Retina (tissue), 1 donor: ENCODE results near the gene IPCEF1.

ENCODE experiments used
- DNase-seq: peaks from one replicate; pipeline ENCODE4 v3.0.0-alpha.2; 2016

IPCEF1 gene

GRCh38 chr6:154356690-154357089, at the start of gene IPCEF1:
Gene IPCEF1, minus strand, starts transcription at chr6:154356803. Its CDS starts 90,856 bp downstream, at chr6:154265947.
- no peak for DNase-seq

- DNase-seq: no peak
Measured at GRCh38 chr6:154406301-154406700, 49.7 kb upstream of the IPCEF1 start.

DNA sequence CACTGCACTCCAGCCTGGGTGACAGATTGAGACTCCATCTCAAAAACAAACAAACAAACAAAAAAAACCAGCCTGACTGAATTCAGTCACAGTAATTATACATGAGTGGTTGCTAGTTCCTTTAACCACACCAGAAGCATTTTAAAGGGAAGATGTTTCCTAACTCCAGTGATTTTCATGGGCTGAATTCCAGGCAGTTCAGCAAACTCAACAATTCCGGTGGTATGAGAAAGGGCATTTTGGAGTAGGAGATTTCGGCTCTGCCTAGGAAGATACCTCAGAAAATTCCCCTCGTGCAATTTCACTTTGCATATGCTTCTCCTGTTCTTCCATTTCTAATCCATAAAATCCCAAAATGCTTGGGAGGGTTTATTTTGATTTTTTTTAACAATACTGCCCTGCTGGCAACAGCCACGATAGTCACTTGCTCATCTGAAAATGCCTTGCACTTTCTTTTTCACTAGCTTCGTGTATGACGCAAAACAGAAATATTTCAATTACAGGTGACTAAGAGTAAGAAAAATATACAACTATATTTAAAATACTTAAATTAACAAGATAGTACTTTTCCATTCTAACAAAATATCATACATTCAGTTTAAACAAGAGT, 48.3 kb upstream of the IPCEF1 start:
- no peak for DNase-seq

DNA sequence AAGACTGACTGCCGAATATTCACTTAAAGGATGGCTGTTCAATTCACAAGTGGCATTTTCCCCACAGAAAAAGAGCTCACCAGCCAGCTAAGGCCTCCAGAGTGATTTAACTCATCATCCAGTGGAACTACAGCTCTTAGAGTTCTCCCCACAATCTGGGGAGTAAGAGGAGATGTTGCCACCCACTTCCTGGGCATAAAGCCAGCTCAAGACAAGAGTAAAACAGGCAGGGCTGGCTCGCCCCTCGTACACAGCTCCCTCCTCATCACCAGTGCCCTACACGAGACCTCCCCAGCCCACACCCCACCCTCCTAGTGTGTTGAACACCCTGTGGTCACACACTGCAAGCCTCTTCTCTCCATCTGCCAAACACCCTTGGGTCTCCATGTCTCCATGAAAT, 47.2 kb upstream of the IPCEF1 start:
- no peak for DNase-seq

DNA sequence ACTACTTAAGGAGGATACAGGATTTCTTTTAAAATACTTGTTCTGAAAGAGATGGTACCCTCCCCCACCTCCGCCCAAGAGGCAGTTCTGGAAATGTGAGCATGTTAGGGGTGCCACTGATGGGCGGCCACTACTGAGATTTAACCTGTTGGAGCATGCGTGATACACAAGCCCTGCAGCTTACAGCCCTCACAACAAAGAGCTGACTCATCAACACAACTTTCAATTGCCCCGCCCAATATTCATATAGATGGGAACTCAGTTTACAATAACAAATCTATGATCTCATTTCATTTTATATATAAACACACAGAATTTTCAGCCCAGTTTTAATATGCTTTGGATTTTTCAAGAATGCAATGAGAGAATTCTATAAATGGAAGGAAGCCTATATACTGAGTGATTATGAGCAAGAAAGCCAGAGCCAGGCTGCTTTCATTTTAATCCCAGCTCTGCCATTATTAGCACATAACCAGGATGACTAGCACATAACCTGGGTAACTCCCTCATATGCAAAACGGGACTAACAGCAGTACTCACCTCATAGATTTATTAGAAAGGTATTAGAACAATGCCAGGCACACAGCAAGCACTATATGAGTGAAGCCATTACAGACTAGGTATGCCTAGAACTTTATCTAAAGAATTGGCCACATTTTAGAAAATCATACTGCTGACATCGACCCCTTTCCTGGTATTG, 45.6 kb upstream of the IPCEF1 start:
- no peak for DNase-seq

- DNase-seq: no peak
Measured at GRCh38 chr6:154399097-154399496, 42.5 kb upstream of the IPCEF1 start.

- no peak for DNase-seq
Measured at GRCh38 chr6:154397491-154398195, 41.0 kb upstream of the IPCEF1 start.

DNA sequence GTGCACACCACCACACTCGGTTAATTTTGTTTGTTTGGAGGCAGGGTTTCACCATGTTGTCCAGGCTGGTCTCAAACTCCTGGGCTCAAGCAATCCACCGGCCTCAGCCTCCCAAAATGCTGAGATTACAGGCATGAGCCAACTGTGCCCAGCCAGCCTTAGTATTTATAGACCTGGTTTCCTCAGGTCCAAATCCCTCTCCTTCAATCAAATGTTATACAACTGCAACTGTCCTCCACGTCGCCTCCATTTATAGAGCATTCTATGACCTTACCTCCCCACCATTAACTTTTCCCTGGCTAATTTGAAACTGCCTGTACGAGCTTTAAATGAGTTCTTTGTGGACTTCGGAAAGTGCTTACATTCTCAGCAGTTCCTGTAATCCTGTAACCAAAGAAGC, 39.3 kb upstream of the IPCEF1 start:
- DNase-seq: no peak

- no peak for DNase-seq
Measured at GRCh38 chr6:154395316-154395715, 38.7 kb upstream of the IPCEF1 start.

GRCh38 chr6:154394571-154394970, 38.0 kb upstream of the IPCEF1 start:
- DNase-seq: no peak

- no peak for DNase-seq
Measured at GRCh38 chr6:154390034-154390433, 33.4 kb upstream of the IPCEF1 start.

DNA sequence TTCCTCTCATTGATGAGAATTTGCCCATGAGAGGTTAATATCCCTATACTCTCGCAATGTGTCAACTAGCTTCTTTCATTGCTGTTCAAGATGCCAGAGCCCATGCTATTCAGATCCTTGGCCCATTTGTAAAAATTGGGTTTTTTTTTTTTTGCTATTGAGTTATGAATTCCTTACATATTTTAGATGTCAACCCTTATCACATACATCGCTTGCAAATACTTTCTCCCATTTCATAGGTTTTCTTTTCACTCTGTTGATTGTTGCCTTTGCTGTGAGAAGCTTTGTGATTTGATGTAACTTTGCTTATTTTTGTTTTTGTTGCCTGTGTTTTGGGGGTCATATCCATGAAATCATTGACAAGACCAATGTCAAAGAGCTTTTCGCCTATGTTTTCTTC, 32.2 kb upstream of the IPCEF1 start:
- DNase-seq: no peak

- DNase-seq: no peak
Measured at GRCh38 chr6:154386848-154387717, 30.5 kb upstream of the IPCEF1 start.

DNA sequence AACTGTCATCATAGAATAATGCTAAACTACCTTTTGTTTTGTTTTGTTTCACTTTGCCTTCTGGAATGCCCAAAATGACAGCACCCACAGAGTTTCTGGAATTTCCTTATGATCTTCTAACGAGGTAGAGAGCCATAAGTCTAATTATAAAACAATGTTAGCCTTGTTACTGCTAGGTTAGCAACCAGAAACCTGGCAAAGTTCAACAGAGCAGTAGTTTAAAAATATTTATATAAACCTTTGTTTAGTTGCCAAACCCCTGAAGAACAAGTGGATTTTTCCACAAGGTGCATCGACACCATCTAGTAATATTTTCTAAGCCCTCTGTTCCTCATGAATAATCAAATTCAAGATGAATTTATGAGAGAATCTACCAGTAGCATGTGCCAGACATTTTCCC, 27.6 kb upstream of the IPCEF1 start:
- DNase-seq: no peak

GRCh38 chr6:154383273-154383672, 26.7 kb upstream of the IPCEF1 start:
- no peak for DNase-seq

DNA sequence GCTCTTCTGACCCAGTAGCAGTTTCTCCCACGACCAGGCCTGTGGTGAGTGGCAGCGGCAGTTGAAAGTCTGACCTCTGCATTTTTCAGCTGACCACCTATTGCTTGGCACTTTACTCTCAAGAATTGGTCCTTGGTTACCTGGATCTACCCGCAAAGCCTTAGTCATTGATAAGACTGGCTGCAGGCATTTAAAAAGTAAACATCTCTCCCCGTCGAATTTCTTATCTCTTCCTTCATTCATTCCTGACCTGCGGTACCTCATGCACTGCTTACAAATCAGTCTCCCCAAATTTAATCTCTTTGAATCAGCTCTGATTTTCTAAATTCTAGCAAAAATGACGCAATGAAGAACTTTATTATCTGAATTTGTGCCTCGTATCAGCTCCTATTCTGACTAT, 26.1 kb upstream of the IPCEF1 start:
- no peak for DNase-seq

- DNase-seq: no peak
Measured at GRCh38 chr6:154381548-154381947, 24.9 kb upstream of the IPCEF1 start.

DNA sequence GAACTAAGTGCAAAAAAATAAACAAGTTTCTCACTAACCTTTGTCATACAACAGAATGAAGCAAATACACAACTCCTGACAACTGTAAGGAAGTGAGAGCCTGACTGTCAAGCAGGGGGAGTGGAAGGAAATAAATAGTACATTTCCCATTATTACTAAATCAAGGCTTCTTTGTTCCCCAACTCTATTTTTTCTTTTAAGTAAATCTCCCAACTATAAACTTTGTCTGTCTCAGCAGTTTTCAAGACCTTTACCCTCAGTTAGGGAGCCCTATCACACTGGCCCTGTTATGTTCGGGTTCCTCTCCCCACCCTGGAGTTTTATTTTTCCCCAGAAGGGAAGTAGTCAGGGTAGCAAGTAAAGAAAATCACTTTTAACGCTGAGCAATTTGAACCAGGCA, 24.1 kb upstream of the IPCEF1 start:
- no peak for DNase-seq

DNA sequence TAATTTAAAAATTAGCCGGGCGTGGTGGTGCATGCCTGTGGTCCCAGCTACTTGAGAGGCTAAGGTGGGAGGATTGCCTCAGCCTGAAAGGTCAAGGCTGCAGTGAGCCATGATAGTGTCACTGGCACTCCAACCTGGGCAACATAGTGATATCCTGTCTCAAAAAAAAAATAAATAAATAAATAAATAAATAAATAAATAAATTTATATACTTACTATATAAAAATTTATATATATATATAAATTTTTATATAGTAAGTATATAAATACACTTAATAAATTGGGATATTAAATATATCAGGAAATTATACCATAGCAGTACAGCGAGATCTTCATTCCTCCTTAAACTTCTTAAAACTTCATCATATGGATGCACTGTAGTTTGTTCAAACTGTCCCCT, 23.0 kb upstream of the IPCEF1 start:
- no peak for DNase-seq

DNA sequence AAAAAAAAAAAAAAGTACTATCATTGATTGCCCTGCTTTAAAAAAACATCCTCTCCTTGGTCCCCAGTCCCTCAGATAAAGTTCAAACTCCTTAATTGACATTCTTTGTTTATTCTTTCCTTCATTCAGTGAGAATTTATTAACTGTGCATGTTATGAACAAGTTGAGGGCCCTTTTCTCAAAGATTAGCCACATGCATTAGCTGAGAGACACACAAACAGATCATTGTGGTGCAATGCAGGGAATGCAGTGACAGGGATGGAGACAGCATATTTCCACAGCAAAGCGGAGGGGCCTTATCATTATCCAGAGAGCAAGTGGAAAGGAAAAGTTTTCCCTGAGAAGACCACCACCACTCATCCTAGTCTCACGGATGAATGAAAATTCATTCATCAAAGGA, 21.9 kb upstream of the IPCEF1 start:
- DNase-seq: no peak

DNA sequence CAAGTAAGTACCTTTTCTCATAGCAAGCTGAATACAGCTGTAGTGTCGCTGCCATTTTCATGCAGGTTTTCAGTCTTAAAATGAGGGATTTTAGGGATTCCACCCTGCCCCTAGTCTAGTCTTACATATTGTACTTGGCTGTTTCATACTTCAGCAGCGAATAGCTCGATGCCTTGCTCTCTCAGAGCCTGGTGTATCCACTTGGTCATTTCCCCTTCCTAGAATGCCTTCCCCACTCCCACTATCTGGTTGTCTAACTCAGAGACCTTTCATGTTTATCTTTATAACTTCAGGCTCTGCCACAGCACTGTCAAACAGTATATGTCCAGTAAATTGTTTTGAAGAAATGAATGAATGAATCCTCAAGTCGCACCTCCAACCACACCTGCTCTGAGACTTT, 21.1 kb upstream of the IPCEF1 start:
- DNase-seq: no peak

DNA sequence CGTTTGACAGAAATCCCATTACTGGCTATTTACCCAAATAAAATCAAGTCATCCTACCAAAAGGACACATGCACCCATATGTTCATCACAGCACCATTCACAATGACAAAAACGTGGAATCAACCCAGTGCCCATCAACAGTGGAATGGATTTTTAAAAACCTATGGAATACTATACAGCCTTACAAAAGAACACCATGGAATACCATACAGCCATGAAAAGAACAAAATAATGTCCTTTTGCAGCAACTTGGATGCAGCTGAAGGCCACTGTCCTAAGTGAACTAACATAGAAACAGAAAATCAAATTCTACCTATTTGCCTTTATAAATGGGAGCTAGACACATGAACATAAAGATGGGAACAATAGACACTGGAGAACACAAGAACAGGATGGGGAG, 17.4 kb upstream of the IPCEF1 start:
- DNase-seq: no peak

DNA sequence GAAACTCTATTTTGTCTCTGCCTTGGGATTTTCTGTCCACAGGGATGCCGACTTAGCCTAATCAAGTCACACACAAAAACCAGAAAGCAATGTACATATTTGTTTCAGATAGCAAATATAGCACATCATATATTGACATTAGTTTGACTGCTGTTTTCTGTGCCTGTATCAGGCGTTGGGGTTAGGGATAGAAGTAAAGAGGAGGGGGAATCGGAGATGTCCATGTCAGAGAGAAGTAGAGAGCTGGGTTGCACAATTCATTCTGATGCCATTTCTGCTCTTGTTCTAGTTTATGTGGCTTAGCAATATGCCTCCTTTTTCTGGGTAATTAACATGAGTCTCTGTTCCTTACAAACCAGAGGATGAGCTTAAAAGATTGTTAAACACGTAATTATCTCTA, 14.7 kb upstream of the IPCEF1 start:
- DNase-seq: no peak
